Immature natural killer cell (primary cell): ENCODE results near the gene SPIN1. TPM values are rescaled to one million over a fixed set of nuclear protein-coding genes. Genes with fewer than 3 reads are reported as not detected.

Experiments
- DNase-seq, 3 donors: peaks; one replicate each; pipeline ENCODE4 v3.0.0; 2022; ENCODE audit warnings: mixed read lengths in 1 of 3
- H3K27ac Mint-ChIP-seq, 6 donors: one replicate each; pipeline ENCODE4 v1.8.0; 2020; ENCODE audit warnings: mixed read lengths in 6 of 6, mild to moderate bottlenecking in 5 of 6, inconsistent platforms in 4 of 6, moderate library complexity in 3 of 6
- H3K27me3 Mint-ChIP-seq, 3 donors: one replicate each; pipeline ENCODE4 v1.8.0; 2020 to 2021; ENCODE audit warnings: low read depth in 3 of 3, mild to moderate bottlenecking in 3 of 3, mixed read lengths in 3 of 3, moderate library complexity in 3 of 3, inconsistent platforms in 1 of 3
- H3K36me3 Mint-ChIP-seq, 3 donors: one replicate each; pipeline ENCODE4 v1.8.0; 2020; ENCODE audit warnings: mixed read lengths in 3 of 3, inconsistent platforms in 2 of 3, mild to moderate bottlenecking in 2 of 3
- H3K4me1 Mint-ChIP-seq, 2 donors: one replicate each; pipeline ENCODE4 v1.8.0; 2020; ENCODE audit warnings: inconsistent platforms in 2 of 2, mild to moderate bottlenecking in 2 of 2, mixed read lengths in 2 of 2, moderate library complexity in 1 of 2
- H3K4me3 Mint-ChIP-seq, 5 donors: one replicate each; pipeline ENCODE4 v1.8.0; 2020; ENCODE audit warnings: mild to moderate bottlenecking in 5 of 5, mixed read lengths in 5 of 5, inconsistent platforms in 3 of 5, moderate library complexity in 3 of 5
- H3K9me3 Mint-ChIP-seq, 6 donors: one replicate each; pipeline ENCODE4 v1.8.0; 2020; ENCODE audit warnings: mild to moderate bottlenecking in 6 of 6, mixed read lengths in 6 of 6, inconsistent platforms in 4 of 6, moderate library complexity in 3 of 6
- polyA plus RNA-seq, 3 donors: library from polyadenylated mRNA; unstranded; fragments of 300-500 nt; fragmentation: Illumina TruSeq; gene quantifications; one replicate each; pipeline ENCODE4 v1.2.3, GENCODE V29; 2021

SPIN1 gene
- polyA plus RNA-seq, 3 donors from 2014 or later = 24.5 to 49.1 (median 35.1) TPM

- H3K36me3 Mint-ChIP-seq = peaks cover 7 to 12% (median 10%) of the 10 kb centered on the region in 3 donors
- DNase-seq = peak in 2 of 3 donors; percentile 5 to 15
- peaks cover 0 to 5% (median under 1%) of the 10 kb centered on the region in 6 donors for H3K9me3 Mint-ChIP-seq
- no peaks in the 10 kb centered on the region for H3K27me3 Mint-ChIP-seq
- H3K4me3 Mint-ChIP-seq = peak overlapping the region in 3 of 5 donors; percentile 17 to 42 (median 42)
- peaks cover 50 to 57% of the 10 kb centered on the region in 2 donors for H3K4me1 Mint-ChIP-seq
- H3K27ac Mint-ChIP-seq = peak overlapping the region in 1 of 6 donors; percentile 40
Observed at GRCh38 chr9:88451160-88451559, 62.9 kb downstream of the SPIN1 start.

DNA sequence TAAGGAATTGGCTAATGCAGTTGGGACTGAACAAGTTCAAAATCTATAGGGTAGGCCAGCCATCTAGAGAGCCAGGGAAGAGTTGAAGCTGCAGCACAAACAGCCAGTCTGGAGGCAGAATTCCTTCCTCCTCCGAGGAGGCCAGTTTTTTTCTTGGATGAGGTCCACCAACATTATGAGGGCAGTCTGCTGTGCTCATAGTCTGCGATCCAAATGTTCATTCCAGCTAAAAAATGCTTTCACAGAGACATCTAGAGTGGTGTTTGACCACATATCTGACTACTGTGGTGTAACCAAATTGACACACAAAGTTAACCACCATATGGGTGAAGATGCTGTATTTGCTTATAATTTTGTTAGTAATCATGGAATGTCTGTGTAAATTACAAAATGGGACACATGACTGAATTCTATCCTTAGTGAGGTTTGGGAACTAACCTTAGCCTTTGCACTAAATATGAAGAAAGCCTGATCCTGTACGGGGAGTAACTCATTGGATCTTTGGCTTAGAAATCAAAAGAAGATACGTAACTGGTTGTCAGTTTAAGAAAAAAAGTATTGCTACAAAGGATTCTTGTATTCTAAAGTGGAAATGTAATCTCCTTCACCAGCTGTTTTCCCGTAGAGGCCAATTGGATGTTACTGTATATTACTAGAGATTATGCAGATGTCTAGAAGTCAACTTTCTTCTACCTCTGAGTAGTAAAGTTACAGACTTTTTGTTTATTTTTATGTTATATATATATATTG, 70.6 kb downstream of the SPIN1 start:
- Mint-ChIP-seq H3K27ac (no peak overlapping the region), H3K4me3 (no peak overlapping the region), H3K9me3 (no peaks in the 10 kb centered on the region), H3K27me3 (peaks cover 0 to 3% (median 0%) of the 10 kb centered on the region in 3 donors), H3K36me3 (peaks cover 7 to 9% (median 8%) of the 10 kb centered on the region in 3 donors), H3K4me1 (peaks cover 0 to 5% of the 10 kb centered on the region in 2 donors)
- DNase-seq = no peak

DNA sequence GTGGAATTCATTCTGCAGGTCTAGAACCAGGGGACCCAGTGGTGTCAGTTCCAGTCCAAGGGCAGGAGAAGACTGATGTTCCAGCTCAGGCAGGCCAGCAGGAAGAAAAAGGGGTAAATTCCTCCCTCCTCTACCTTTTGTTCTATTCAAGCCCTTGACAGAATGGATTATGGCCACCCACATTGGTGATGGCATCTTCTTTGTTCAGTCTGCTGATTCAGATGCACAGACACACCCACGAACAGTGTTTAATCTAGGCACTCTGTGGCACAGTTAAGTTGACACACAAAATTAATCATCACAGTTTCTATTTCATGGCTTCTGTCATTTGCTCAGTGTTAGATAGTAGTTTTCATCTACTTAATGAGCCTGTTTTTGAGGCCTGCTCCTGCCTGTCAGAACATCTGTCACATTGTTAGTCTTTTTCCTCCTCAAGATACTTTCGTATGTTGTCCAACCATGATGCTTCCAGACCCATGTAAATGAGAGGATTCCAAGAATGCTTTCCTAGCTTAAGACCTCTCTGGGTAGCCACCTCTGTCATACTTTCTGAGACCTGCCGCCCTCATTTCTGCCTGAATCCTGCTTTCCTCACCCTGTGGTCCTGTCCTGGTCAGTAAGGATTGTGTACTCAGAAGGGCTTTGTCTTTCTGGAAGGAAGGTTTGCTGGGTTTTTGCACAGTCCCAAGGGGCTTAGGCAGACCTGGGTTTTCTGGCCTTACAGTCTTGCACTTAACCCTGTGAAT, 72.5 kb downstream of the SPIN1 start:
- Mint-ChIP-seq H3K4me1 (peaks cover 0 to 9% of the 10 kb centered on the region in 2 donors), H3K36me3 (peaks cover 7 to 10% (median 8%) of the 10 kb centered on the region in 3 donors), H3K9me3 (no peaks in the 10 kb centered on the region), H3K4me3 (no peak overlapping the region), H3K27me3 (peaks cover 0 to 3% (median 0%) of the 10 kb centered on the region in 3 donors), H3K27ac (peak overlapping the region in 1 of 6 donors; percentile 21)
- no peak for DNase-seq

DNA sequence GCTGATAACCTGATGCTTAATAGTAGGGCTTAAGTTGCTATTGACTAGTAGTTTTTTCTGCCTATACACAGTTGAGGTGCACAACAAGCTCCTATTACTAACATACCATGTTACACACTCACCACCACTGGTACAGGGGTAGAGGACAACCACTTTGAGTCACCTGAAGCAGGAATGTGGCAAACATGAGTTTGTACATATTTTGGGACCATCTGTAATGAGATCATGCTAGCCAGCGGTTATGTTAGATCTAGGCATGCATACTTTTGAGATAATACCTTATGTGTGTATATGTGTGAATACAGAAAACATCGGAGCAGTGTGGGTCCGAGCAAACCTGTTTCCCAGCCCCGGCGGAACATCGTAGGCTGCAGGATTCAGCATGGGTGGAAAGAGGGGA, 73.9 kb downstream of the SPIN1 start:
- H3K4me1 Mint-ChIP-seq = peaks cover 0 to 12% of the 10 kb centered on the region in 2 donors
- H3K4me3 Mint-ChIP-seq = no peak overlapping the region

DNA sequence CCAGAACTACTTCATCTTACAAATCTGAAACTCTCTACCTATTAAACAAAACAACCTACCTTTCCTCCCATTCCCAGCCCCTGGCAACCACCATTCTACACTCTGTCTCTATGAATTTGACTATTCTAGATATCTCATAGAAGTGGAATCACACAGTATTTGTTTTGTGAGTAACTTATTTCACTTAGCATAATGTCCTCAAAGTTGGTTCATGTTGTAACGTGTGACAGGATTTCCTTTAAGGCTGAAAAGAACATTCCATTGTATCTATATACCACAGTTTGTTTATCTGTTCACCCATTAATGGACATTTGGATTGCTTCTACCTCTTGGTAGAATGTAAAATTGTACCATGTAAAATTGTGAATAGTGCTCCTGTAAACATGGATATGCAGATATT, 76.6 kb downstream of the SPIN1 start:
- H3K27me3 Mint-ChIP-seq = no peaks in the 10 kb centered on the region
- DNase-seq = no peak
- H3K4me1 Mint-ChIP-seq = peaks cover 1 to 18% of the 10 kb centered on the region in 2 donors
- no peak overlapping the region for H3K27ac Mint-ChIP-seq
- peaks cover 17 to 18% (median 18%) of the 10 kb centered on the region in 3 donors for H3K36me3 Mint-ChIP-seq
- no peaks in the 10 kb centered on the region for H3K9me3 Mint-ChIP-seq
- no peak overlapping the region for H3K4me3 Mint-ChIP-seq

More for the DNA sequence above, 73.9 kb downstream of the SPIN1 start:
- H3K36me3 Mint-ChIP-seq = peaks cover 5 to 6% (median 6%) of the 10 kb centered on the region in 3 donors
- no peak overlapping the region for H3K27ac Mint-ChIP-seq
- no peaks in the 10 kb centered on the region for H3K9me3 Mint-ChIP-seq
- no peak for DNase-seq
- peaks cover 0 to 2% (median 0%) of the 10 kb centered on the region in 3 donors for H3K27me3 Mint-ChIP-seq

DNA sequence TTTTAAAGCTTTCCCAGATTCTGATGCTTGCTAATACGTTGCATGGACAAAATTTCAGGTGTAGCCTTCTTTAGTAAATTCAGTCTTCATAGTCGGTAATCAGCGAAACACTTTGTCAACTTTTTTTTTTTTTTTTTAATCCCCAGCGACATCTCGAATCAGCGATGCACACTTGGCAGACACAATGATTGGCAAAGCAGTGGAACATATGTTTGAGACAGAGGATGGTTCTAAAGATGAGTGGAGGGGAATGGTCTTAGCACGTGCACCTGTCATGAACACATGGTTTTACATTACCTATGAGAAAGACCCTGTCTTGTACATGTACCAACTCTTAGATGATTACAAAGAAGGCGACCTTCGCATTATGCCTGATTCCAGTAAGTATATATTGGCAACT, 80.0 kb downstream of the SPIN1 start:
- peaks cover 1 to 18% of the 10 kb centered on the region in 2 donors for H3K4me1 Mint-ChIP-seq
- no peaks in the 10 kb centered on the region for H3K9me3 Mint-ChIP-seq
- no peak overlapping the region for H3K27ac Mint-ChIP-seq
- no peaks in the 10 kb centered on the region for H3K27me3 Mint-ChIP-seq
- H3K36me3 Mint-ChIP-seq = peaks cover 18 to 27% (median 21%) of the 10 kb centered on the region in 3 donors
- DNase-seq = no peak
- no peak overlapping the region for H3K4me3 Mint-ChIP-seq

DNA sequence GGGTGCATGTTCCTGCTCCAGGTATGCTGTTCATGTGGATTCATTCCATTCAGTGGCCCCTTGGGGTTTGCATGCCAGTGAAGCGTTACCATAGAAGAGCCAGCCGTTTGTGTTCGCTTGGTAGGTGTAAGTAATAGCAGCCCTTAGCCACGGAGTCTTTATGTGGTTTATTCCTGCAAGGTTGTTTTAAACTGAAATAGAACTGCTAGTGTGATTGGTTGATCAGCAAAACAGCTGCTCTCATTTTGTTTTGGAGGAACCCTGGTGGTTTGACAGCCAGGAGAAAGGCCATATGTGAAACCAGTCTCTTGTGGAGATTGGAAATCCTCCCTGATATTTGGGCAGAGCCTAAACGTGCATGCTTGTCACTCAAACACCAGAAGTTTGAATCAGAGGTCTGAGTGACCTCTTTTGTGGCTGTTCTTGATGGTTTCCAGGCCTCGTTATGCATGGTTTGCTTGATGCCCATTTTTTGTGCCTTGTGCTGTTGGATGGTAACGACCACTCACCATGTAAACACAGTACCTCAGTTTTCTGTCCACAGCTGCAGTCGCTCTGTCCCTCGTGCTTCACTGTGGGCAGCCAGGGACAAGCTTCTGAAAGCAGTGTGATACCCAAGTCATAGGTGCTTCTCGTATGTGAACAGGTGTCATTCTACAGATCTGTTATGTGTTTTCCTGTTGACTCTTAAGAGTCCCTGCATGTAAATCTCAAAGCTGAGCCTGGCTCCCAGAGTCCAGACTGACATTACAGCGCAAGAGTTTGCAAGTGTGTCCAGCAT, 88.4 kb downstream of the SPIN1 start:
- no peak overlapping the region for H3K27ac Mint-ChIP-seq
- H3K4me1 Mint-ChIP-seq = peaks cover 10 to 24% of the 10 kb centered on the region in 2 donors
- H3K9me3 Mint-ChIP-seq = no peaks in the 10 kb centered on the region
- H3K36me3 Mint-ChIP-seq = peaks cover 9 to 33% (median 12%) of the 10 kb centered on the region in 3 donors
- peak in 2 of 3 donors; percentile 3 to 7 for DNase-seq
- no peaks in the 10 kb centered on the region for H3K27me3 Mint-ChIP-seq
- peak overlapping the region in 1 of 5 donors; percentile 7 for H3K4me3 Mint-ChIP-seq

DNA sequence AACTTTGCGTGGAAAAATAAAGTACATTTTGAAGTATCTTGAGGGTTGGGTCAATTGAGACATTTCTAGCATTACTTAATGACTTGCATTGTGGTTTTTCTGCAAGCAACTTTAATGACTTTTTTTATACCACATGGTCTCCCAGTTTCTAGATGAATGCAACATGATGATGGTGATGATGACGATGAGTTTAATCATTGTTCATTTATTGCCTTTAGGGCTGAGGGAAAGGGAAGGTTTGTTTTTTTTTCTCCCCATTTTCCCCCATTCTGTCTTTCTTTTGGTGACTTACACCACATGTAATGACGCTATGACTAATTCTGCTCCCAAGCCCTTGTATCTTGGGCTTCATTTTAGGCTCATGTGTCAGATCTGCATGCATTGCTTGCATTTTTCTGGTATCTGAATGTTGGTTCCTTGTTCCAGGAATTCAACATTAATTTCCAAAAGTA, 89.1 kb downstream of the SPIN1 start:
- Mint-ChIP-seq H3K9me3 (no peaks in the 10 kb centered on the region), H3K27ac (no peak overlapping the region), H3K4me1 (peaks cover 10 to 24% of the 10 kb centered on the region in 2 donors), H3K36me3 (peaks cover 9 to 33% (median 12%) of the 10 kb centered on the region in 3 donors), H3K27me3 (no peaks in the 10 kb centered on the region), H3K4me3 (no peak overlapping the region)
- DNase-seq = no peak

GRCh38 chr9:88478246-88478645, 90.0 kb downstream of the SPIN1 start:
- Mint-ChIP-seq H3K4me1 (peaks cover 10 to 24% of the 10 kb centered on the region in 2 donors), H3K27ac (no peak overlapping the region), H3K27me3 (no peaks in the 10 kb centered on the region), H3K36me3 (peaks cover 9 to 33% (median 12%) of the 10 kb centered on the region in 3 donors), H3K4me3 (no peak overlapping the region), H3K9me3 (no peaks in the 10 kb centered on the region)
- DNase-seq = no peak

- no peaks in the 10 kb centered on the region for H3K9me3 Mint-ChIP-seq
- H3K27ac Mint-ChIP-seq = peak overlapping the region in 1 of 6 donors; percentile 64
- no peak overlapping the region for H3K4me3 Mint-ChIP-seq
- no peak for DNase-seq
- H3K4me1 Mint-ChIP-seq = peaks cover 5 to 10% of the 10 kb centered on the region in 2 donors
- H3K36me3 Mint-ChIP-seq = peaks cover 6 to 18% (median 8%) of the 10 kb centered on the region in 3 donors
- no peaks in the 10 kb centered on the region for H3K27me3 Mint-ChIP-seq
Observed at GRCh38 chr9:88481933-88482332, 93.7 kb downstream of the SPIN1 start.

- DNase-seq = no peak
- no peaks in the 10 kb centered on the region for H3K4me1 Mint-ChIP-seq
- no peak overlapping the region for H3K4me3 Mint-ChIP-seq
- peaks cover 0 to 2% (median 0%) of the 10 kb centered on the region in 3 donors for H3K27me3 Mint-ChIP-seq
- no peak overlapping the region for H3K27ac Mint-ChIP-seq
- peaks cover 3 to 13% (median 7%) of the 10 kb centered on the region in 3 donors for H3K36me3 Mint-ChIP-seq
- no peaks in the 10 kb centered on the region for H3K9me3 Mint-ChIP-seq
Observed at GRCh38 chr9:88488166-88488565, 99.9 kb downstream of the SPIN1 start.

- Mint-ChIP-seq H3K9me3 (no peaks in the 10 kb centered on the region), H3K36me3 (no peaks in the 10 kb centered on the region), H3K27ac (no peak overlapping the region), H3K4me3 (no peak overlapping the region), H3K27me3 (peaks cover 2% of the 10 kb centered on the region in 3 donors), H3K4me1 (no peaks in the 10 kb centered on the region)
- no peak for DNase-seq
Observed at GRCh38 chr9:88494983-88495721, 106.9 kb downstream of the SPIN1 start.

GRCh38 chr9:88497224-88497623, 109.0 kb downstream of the SPIN1 start:
- Mint-ChIP-seq H3K9me3 (no peaks in the 10 kb centered on the region), H3K27ac (no peak overlapping the region), H3K4me3 (no peak overlapping the region), H3K36me3 (no peaks in the 10 kb centered on the region), H3K27me3 (peaks cover 0 to 2% (median 2%) of the 10 kb centered on the region in 3 donors), H3K4me1 (no peaks in the 10 kb centered on the region)
- DNase-seq = no peak
